SIG-M5 treated with dmso at 0.1 percent for 504 hours (cell line): Measurements from ENCODE around the gene ARHGDIG.

Source experiments
- DNase-seq: peaks from one replicate; lab custom pipeline; 2025; ENCODE audit not compliant: unreplicated experiment; lab: John Stamatoyannopoulos, UW

The ARHGDIG gene

GRCh38 chr16:279531-279930 lies 860 bp upstream of the ARHGDIG start:
- no peak for DNase-seq

- no peak for DNase-seq
These were observed 358 bp upstream of the ARHGDIG start for GRCh38 chr16:280005-280460.

- no peak for DNase-seq
These were observed 734 bp downstream of the ARHGDIG start for GRCh38 chr16:280991-281659.

- no peak for DNase-seq
These were observed 1.4 kb downstream of the ARHGDIG start for GRCh38 chr16:281660-282255.

- no peak for DNase-seq
These were observed 2.1 kb downstream of the ARHGDIG start for GRCh38 chr16:282491-282890.

GRCh38 chr16:283033-283805 lies 2.8 kb downstream of the ARHGDIG start, which contains the start of gene PDIA2:
PDIA2 (plus strand) TSS chr16:283164; CDS start chr16:283170, 6 bp downstream.
- DNase-seq = no peak

- no peak for DNase-seq
These were observed 4.1 kb downstream of the ARHGDIG start for GRCh38 chr16:284204-285120.

- DNase-seq = no peak
These were observed 5.0 kb downstream of the ARHGDIG start for GRCh38 chr16:285146-286055.

- no peak for DNase-seq
These were observed 6.3 kb downstream of the ARHGDIG start for GRCh38 chr16:286491-287297.

- DNase-seq = no peak
These were observed 7.0 kb downstream of the ARHGDIG start for GRCh38 chr16:287298-287811.

- DNase-seq = no peak
These were observed 7.9 kb downstream of the ARHGDIG start for GRCh38 chr16:287981-288920.

GRCh38 chr16:289395-289997 lies 9.1 kb downstream of the ARHGDIG start:
- DNase-seq = no peak

GRCh38 chr16:290015-290680 lies 9.8 kb downstream of the ARHGDIG start:
- no peak for DNase-seq

- DNase-seq = no peak
These were observed 10.5 kb downstream of the ARHGDIG start for GRCh38 chr16:290681-291405.

GRCh38 chr16:291539-291938 lies 11.1 kb downstream of the ARHGDIG start:
- no peak for DNase-seq
